Neural progenitor cell (in vitro differentiated cells): ENCODE results near the gene KCTD13. TPM values are rescaled to one million over a fixed set of nuclear protein-coding genes. Genes with fewer than 3 reads are reported as not detected.
"Not testable (repeated sequence)": the region's sequence is repeated elsewhere in the genome, so short reads cannot be mapped to it uniquely, and the experiment has no call there.

Experiments
- DNase-seq: peaks from one replicate; pipeline ENCODE4 v3.0.0-alpha.2; 2016; ENCODE audit warnings: low spot score
- H2AFZ ChIP-seq: fragments of 200-600 bp; sonication (generic); replicated peaks from 2 replicates; pipeline ENCODE4 v1.6.1; 2016; ENCODE audit warnings: antibody characterized with exemption
- H3F3A ChIP-seq: fragments of 200-600 bp; sonication (generic); 2 replicates; pipeline ENCODE4 v1.6.1; 2016; ENCODE audit warnings: antibody characterized with exemption, low read depth
- H3K27ac ChIP-seq: fragments of 200-600 bp; sonication (generic); 2 replicates; pipeline ENCODE4 v1.5.1; 2016; ENCODE audit warnings: mild to moderate bottlenecking
- H3K27me3 ChIP-seq: fragments of 200-600 bp; sonication (generic); 2 replicates; pipeline ENCODE4 v1.6.1; 2016; ENCODE audit warnings: mild to moderate bottlenecking, moderate library complexity
- H3K36me3 ChIP-seq: fragments of 200-600 bp; sonication (generic); 2 replicates; pipeline ENCODE4 v1.5.1; 2016
- H3K4me1 ChIP-seq: fragments of 200-600 bp; sonication (generic); 2 replicates; pipeline ENCODE4 v1.6.1; 2016; ENCODE audit warnings: mixed run types
- H3K4me2 ChIP-seq: fragments of 200-600 bp; sonication (generic); 2 replicates; pipeline ENCODE4 v1.6.1; 2016
- H3K4me3 ChIP-seq: fragments of 200-600 bp; sonication (generic); 2 replicates; pipeline ENCODE4 v1.5.1; 2016
- H3K79me2 ChIP-seq: fragments of 200-600 bp; sonication (generic); 2 replicates; pipeline ENCODE4 v1.6.1; 2016; ENCODE audit warnings: low read depth
- H3K9ac ChIP-seq: fragments of 200-600 bp; sonication (generic); 2 replicates; pipeline ENCODE4 v1.6.1; 2016
- H3K9me3 ChIP-seq: fragments of 200-600 bp; sonication (generic); 2 replicates; pipeline ENCODE4 v1.5.1; 2016; ENCODE audit warnings: low read depth
- H4K20me1 ChIP-seq: fragments of 200-600 bp; sonication (generic); 2 replicates; pipeline ENCODE4 v1.6.1; 2016; ENCODE audit warnings: low read depth
- H3K27ac Mint-ChIP-seq: 3 replicates; pipeline ENCODE4 v1.8.0; 2021; ENCODE audit warnings: mixed read lengths
- H3K27me3 Mint-ChIP-seq: 2 replicates; pipeline ENCODE4 v1.8.0; 2022; ENCODE audit warnings: low read depth, mild to moderate bottlenecking, inconsistent platforms, moderate library complexity, mixed read lengths; ENCODE audit not compliant: insufficient read depth
- H3K36me3 Mint-ChIP-seq: 3 replicates; pipeline ENCODE4 v1.8.0; 2021; ENCODE audit warnings: mixed read lengths
- H3K4me1 Mint-ChIP-seq: 3 replicates; pipeline ENCODE4 v1.8.0; 2021; ENCODE audit warnings: mixed read lengths
- H3K4me3 Mint-ChIP-seq: 3 replicates; pipeline ENCODE4 v1.8.0; 2021; ENCODE audit warnings: mild to moderate bottlenecking, moderate library complexity, mixed read lengths
- H3K9me3 Mint-ChIP-seq: 3 replicates; pipeline ENCODE4 v1.8.0; 2020; ENCODE audit warnings: mixed read lengths
- EZH2 ChIP-seq: fragments of 200-600 bp; sonication (generic); IDR thresholded peaks from 2 replicates; pipeline ENCODE4 v1.6.1; 2017; ENCODE audit warnings: antibody characterized with exemption, mild to moderate bottlenecking, moderate library complexity
- EZH2phosphoT487 ChIP-seq: fragments of 200-600 bp; sonication (generic); IDR thresholded peaks from 2 replicates; pipeline ENCODE4 v1.6.1; 2017; ENCODE audit warnings: antibody characterized with exemption
- total RNA-seq: library from RNA; depleted of rRNA; stranded (reverse); fragments of >200 nt; gene quantifications from 2 replicates; pipeline ENCODE4 v1.2.3, GENCODE V29; 2015; ENCODE audit warnings: low replicate concordance
- TF ChIP-seq, protein P1 (sequence below): fragments of 200-600 bp; sonication (generic); IDR thresholded peaks from 2 replicates; pipeline ENCODE4 v1.5.1; 2017; ENCODE audit warnings: antibody characterized with exemption, mild to moderate bottlenecking

KCTD13 gene
- total RNA-seq, 1 donor from 2014 or later = 3.9 TPM

DNA sequence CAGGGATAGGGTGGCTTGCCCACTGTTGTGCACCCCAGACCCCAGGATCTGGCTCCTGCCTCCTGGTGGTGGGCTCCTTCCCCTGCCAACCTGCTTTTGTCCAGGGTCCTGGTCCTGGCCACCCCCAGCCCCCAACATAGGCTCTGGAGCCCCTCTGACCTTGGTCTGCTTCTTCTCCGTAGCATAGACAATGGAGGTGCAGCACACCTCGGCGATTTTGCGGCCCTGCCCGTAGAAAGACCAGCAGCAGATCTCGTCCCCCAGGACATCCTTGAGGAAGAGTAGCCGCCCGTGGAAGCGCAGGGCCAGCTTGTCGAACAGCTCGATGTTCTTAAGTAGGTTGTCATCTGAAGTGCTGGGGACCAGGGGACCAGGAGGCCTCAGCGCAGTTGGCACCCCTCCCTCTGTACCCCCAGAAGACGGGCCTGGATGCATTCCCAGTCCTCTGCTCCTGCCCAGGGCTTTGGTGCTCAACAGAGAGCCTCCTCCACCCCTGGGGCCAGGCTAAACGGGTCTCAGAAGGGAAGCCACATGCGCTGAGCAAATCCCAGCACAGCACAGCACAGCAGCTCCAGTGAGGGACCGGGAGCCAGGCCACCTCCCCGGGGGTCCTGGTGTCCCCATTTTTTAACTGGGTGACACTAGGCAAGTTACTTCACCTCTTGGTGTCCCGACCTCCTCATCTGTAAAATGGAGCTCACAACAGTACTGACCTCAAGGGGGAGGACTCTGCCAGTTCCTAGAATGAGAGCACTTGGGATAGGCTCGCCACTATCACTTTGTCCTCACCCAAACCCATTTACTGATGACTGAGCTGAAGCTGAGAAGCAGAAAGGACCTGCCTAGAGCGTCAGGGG is 15.0 kb downstream of the KCTD13 start:
- DNase-seq = no peak
- Mint-ChIP-seq H3K36me3 (peaks cover 9% of the 10 kb centered on the region), H3K27ac (no peak overlapping the region), H3K27me3 (peaks cover 3% of the 10 kb centered on the region), H3K9me3 (no peaks in the 10 kb centered on the region), H3K4me1 (peaks cover 3% of the 10 kb centered on the region), H3K4me3 (no peak overlapping the region)
- H4K20me1 ChIP-seq = no peaks in the 10 kb centered on the region
- H3F3A ChIP-seq = peaks cover 11% of the 10 kb centered on the region
- H3K9ac ChIP-seq = no peak overlapping the region
- H2AFZ ChIP-seq = no peak overlapping the region
- H3K27me3 ChIP-seq = no peaks in the 10 kb centered on the region
- no peak overlapping the region for H3K4me3 ChIP-seq
- no peak overlapping the region for H3K4me2 ChIP-seq
- H3K9me3 ChIP-seq = no peaks in the 10 kb centered on the region
- TF ChIP-seq, protein P1, sequence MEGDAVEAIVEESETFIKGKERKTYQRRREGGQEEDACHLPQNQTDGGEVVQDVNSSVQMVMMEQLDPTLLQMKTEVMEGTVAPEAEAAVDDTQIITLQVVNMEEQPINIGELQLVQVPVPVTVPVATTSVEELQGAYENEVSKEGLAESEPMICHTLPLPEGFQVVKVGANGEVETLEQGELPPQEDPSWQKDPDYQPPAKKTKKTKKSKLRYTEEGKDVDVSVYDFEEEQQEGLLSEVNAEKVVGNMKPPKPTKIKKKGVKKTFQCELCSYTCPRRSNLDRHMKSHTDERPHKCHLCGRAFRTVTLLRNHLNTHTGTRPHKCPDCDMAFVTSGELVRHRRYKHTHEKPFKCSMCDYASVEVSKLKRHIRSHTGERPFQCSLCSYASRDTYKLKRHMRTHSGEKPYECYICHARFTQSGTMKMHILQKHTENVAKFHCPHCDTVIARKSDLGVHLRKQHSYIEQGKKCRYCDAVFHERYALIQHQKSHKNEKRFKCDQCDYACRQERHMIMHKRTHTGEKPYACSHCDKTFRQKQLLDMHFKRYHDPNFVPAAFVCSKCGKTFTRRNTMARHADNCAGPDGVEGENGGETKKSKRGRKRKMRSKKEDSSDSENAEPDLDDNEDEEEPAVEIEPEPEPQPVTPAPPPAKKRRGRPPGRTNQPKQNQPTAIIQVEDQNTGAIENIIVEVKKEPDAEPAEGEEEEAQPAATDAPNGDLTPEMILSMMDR = no peak
- TF ChIP-seq EZH2phosphoT487 (no peak), EZH2 (no peak)
- H3K79me2 ChIP-seq = no peaks in the 10 kb centered on the region
- no peaks in the 10 kb centered on the region for H3K36me3 ChIP-seq
- no peak overlapping the region for H3K27ac ChIP-seq
- no peaks in the 10 kb centered on the region for H3K4me1 ChIP-seq

GRCh38 chr16:29909851-29910250 is 16.2 kb downstream of the KCTD13 start:
- not testable (repeated sequence) for H3K4me1 ChIP-seq, H3K9me3 Mint-ChIP-seq, H3K4me3 ChIP-seq, H4K20me1 ChIP-seq, H3K79me2 ChIP-seq, H2AFZ ChIP-seq, H3K4me3 Mint-ChIP-seq, H3K27ac ChIP-seq, H3K4me2 ChIP-seq, DNase-seq, H3K27ac Mint-ChIP-seq, H3K36me3 Mint-ChIP-seq, H3K9me3 ChIP-seq, H3K36me3 ChIP-seq, H3K9ac ChIP-seq, H3K27me3 ChIP-seq, H3K27me3 Mint-ChIP-seq, H3K4me1 Mint-ChIP-seq
- peaks cover 11% of the 10 kb centered on the region for H3F3A ChIP-seq

GRCh38 chr16:29909391-29909790 is 16.6 kb downstream of the KCTD13 start:
- H3K36me3 ChIP-seq = no peaks in the 10 kb centered on the region
- H2AFZ ChIP-seq = no peak overlapping the region
- no peaks in the 10 kb centered on the region for H3K9me3 ChIP-seq
- TF ChIP-seq EZH2phosphoT487 (no peak), EZH2 (no peak)
- TF ChIP-seq, protein P1 = no peak
- H3K27ac ChIP-seq = no peak overlapping the region
- peaks cover 5% of the 10 kb centered on the region for H3K27me3 Mint-ChIP-seq
- no peak for DNase-seq
- peaks cover 3% of the 10 kb centered on the region for H3K4me1 Mint-ChIP-seq
- H3K79me2 ChIP-seq = no peaks in the 10 kb centered on the region
- H3K9me3 Mint-ChIP-seq = no peaks in the 10 kb centered on the region
- H3K27me3 ChIP-seq = no peaks in the 10 kb centered on the region
- H3K4me2 ChIP-seq = no peak overlapping the region
- H3F3A ChIP-seq = peaks cover 11% of the 10 kb centered on the region
- no peaks in the 10 kb centered on the region for H3K4me1 ChIP-seq
- H3K4me3 Mint-ChIP-seq = no peak overlapping the region
- no peak overlapping the region for H3K4me3 ChIP-seq
- H4K20me1 ChIP-seq = no peaks in the 10 kb centered on the region
- peaks cover 5% of the 10 kb centered on the region for H3K36me3 Mint-ChIP-seq
- H3K9ac ChIP-seq = no peak overlapping the region
- H3K27ac Mint-ChIP-seq = no peak overlapping the region

- TF ChIP-seq EZH2phosphoT487 (no peak), EZH2 (no peak)
- TF ChIP-seq, protein P1 = no peak
- H3K79me2 ChIP-seq = no peaks in the 10 kb centered on the region
- no peak overlapping the region for H3K4me3 ChIP-seq
- H3K27ac ChIP-seq = no peak overlapping the region
- no peak overlapping the region for H2AFZ ChIP-seq
- no peaks in the 10 kb centered on the region for H3K27me3 ChIP-seq
- no peaks in the 10 kb centered on the region for H3K36me3 ChIP-seq
- peaks cover 5% of the 10 kb centered on the region for H3K36me3 Mint-ChIP-seq
- no peaks in the 10 kb centered on the region for H3K9me3 ChIP-seq
- no peak overlapping the region for H3K27ac Mint-ChIP-seq
- peaks cover 11% of the 10 kb centered on the region for H3F3A ChIP-seq
- peaks cover 3% of the 10 kb centered on the region for H3K4me1 Mint-ChIP-seq
- no peaks in the 10 kb centered on the region for H4K20me1 ChIP-seq
- H3K9ac ChIP-seq = no peak overlapping the region
- DNase-seq = no peak
- H3K9me3 Mint-ChIP-seq = no peaks in the 10 kb centered on the region
- no peaks in the 10 kb centered on the region for H3K4me1 ChIP-seq
- peaks cover 5% of the 10 kb centered on the region for H3K27me3 Mint-ChIP-seq
- no peak overlapping the region for H3K4me3 Mint-ChIP-seq
- H3K4me2 ChIP-seq = no peak overlapping the region
These were observed 17.3 kb downstream of the KCTD13 start for GRCh38 chr16:29908719-29909220.
